GM12878 (cell line): ENCODE measurements around the gene MYO16. TPM values are rescaled to one million over a fixed set of nuclear protein-coding genes. Genes with fewer than 3 reads are reported as not detected.

Experiments used
- ATAC-seq: fragments of 200-7000 bp; cut with Tn5 transposase; 3 replicates; pipeline ENCODE4 v1.9.1; 2020; ENCODE audit warnings: mild to moderate bottlenecking, moderate library complexity
- BruUV-seq: library from RNA; stranded (reverse); fragments of 400-500 nt; replicated peaks from 2 replicates; lab custom pipeline; 2021; lab: Mats Ljungman, UMichigan
- CTCF ChIA-PET: fragments of 300-600 bp; sonication (Branson Sonifier 250); formaldehyde crosslinking; extraction: SDS; loops from one replicate; lab custom pipeline; 2021; ENCODE audit warnings: inconsistent platforms; lab: Yijun Ruan, JAX
- POLR2A ChIA-PET: fragments of 350-600 bp; formaldehyde crosslinking; extraction: SDS; loops from one replicate; lab custom pipeline; 2021; ENCODE audit warnings: inconsistent platforms; lab: Charles Lee
- RAD21 ChIA-PET: fragments of 300-600 bp; sonication (Branson Sonifier 250); formaldehyde crosslinking; loops from one replicate; lab custom pipeline; 2023; ENCODE audit warnings: antibody characterized with exemption; ENCODE audit not compliant: unreplicated experiment; lab: Charles Lee
- SMC1A ChIA-PET: fragments of 300-600 bp; sonication (Branson Sonifier 250); formaldehyde crosslinking; loops from one replicate; lab custom pipeline; 2023; ENCODE audit not compliant: unreplicated experiment, uncharacterized antibody; lab: Charles Lee
- DNase-seq: peaks from one replicate; pipeline ENCODE4 v3.0.0-alpha.2; 2011; ENCODE audit warnings: low read depth, low spot score
- FAIRE-seq: peaks from 3 replicates; lab custom pipeline; 2011; peaks lifted over from hg19 to GRCh38; lab: Jason Lieb, UNC
- H2AFZ ChIP-seq: 2 replicates; pipeline ENCODE4 v1.6.0; 2011; ENCODE audit warnings: low read depth, low read length, control low read depth; ENCODE audit not compliant: control insufficient read depth
- H3K27ac ChIP-seq: 2 replicates; pipeline ENCODE4 v1.5.1; 2011; ENCODE audit warnings: control low read depth; ENCODE audit not compliant: control insufficient read depth, insufficient read depth
- H3K27me3 ChIP-seq, 2 experiments: replicated peaks in 1 of 2; 2 replicates each; pipeline versions ENCODE4 v1.6.0 to v1.6.1; 2011; ENCODE audit warnings: low read length in 1 of 2; ENCODE audit not compliant: control insufficient read depth in 2 of 2, insufficient read depth in 2 of 2
- H3K36me3 ChIP-seq, 2 experiments: 2 replicates each; pipeline ENCODE4 v1.5.1; 2011; ENCODE audit warnings: low read length in 1 of 2; ENCODE audit not compliant: control insufficient read depth in 2 of 2, insufficient read depth in 2 of 2
- H3K4me1 ChIP-seq: 2 replicates; pipeline ENCODE4 v1.6.1; 2011; ENCODE audit warnings: mild to moderate bottlenecking, low read length, moderate library complexity, mixed read lengths; ENCODE audit not compliant: control insufficient read depth, insufficient read depth
- H3K4me2 ChIP-seq: 2 replicates; pipeline ENCODE4 v1.6.0; 2011; ENCODE audit warnings: control low read depth; ENCODE audit not compliant: control insufficient read depth, insufficient read depth
- H3K4me3 ChIP-seq: fragments of 200-600 bp; sonication (generic); 2 replicates; pipeline ENCODE4 v1.5.1; 2016
- H3K79me2 ChIP-seq: 2 replicates; pipeline ENCODE4 v1.6.0; 2011; ENCODE audit warnings: low read length; ENCODE audit not compliant: control insufficient read depth, insufficient read depth
- H3K9ac ChIP-seq: 2 replicates; pipeline ENCODE4 v1.8.0; 2011; ENCODE audit warnings: low read length, control low read depth, mixed read lengths; ENCODE audit not compliant: control insufficient read depth, insufficient read depth
- H3K9me3 ChIP-seq: replicated peaks from 3 replicates; pipeline ENCODE4 v1.5.1; 2011; ENCODE audit warnings: mild to moderate bottlenecking, low read length; ENCODE audit not compliant: control insufficient read depth, insufficient read depth
- H4K20me1 ChIP-seq: 2 replicates; pipeline ENCODE4 v1.6.0; 2011; ENCODE audit not compliant: control insufficient read depth, insufficient read depth
- ATF3 ChIP-seq: IDR thresholded peaks from 2 replicates; pipeline ENCODE4 v1.6.1; 2011; ENCODE audit warnings: low read depth, mild to moderate bottlenecking, low read length, moderate library complexity, borderline replicate concordance; ENCODE audit errors: extremely low read depth
- BCL11A ChIP-seq: IDR thresholded peaks from 2 replicates; pipeline ENCODE4 v1.6.1; 2011; ENCODE audit warnings: low read depth, low read length
- BCLAF1 ChIP-seq: fragments of 450-650 bp; IDR thresholded peaks from 2 replicates; pipeline ENCODE4 v1.6.1; 2017; ENCODE audit warnings: antibody characterized with exemption, mild to moderate bottlenecking, moderate library complexity
- BMI1 ChIP-seq: fragments of 450-650 bp; IDR thresholded peaks from 2 replicates; pipeline ENCODE4 v1.6.1; 2016; ENCODE audit warnings: mild to moderate bottlenecking, moderate library complexity, borderline replicate concordance
- CBFB ChIP-seq: IDR thresholded peaks from 2 replicates; pipeline ENCODE4 v1.6.1; 2016; ENCODE audit warnings: antibody characterized with exemption, low read depth
- E2F4 ChIP-seq: IDR thresholded peaks from 2 replicates; pipeline ENCODE4 v1.6.1; 2012; ENCODE audit warnings: low read depth, low read length, improper control_type of control experiment
- ESRRA ChIP-seq: IDR thresholded peaks from 2 replicates; pipeline ENCODE4 v1.6.1; 2012; ENCODE audit warnings: mild to moderate bottlenecking, low read length, improper control_type of control experiment
- GABPA ChIP-seq: IDR thresholded peaks from 2 replicates; pipeline ENCODE4 v1.6.1; 2014; ENCODE audit warnings: antibody characterized with exemption, low read depth, mild to moderate bottlenecking, inconsistent platforms
- MXI1 ChIP-seq: fragments of 150-350 bp; IDR thresholded peaks from 2 replicates; pipeline ENCODE4 v1.6.1; 2011; ENCODE audit warnings: low read depth, mild to moderate bottlenecking, inconsistent platforms, low read length, improper control_type of control experiment
- POLR2A ChIP-seq: IDR thresholded peaks from 2 replicates; pipeline ENCODE4 v1.6.1; 2011; ENCODE audit warnings: low read depth, mild to moderate bottlenecking, low read length
- RUNX3 ChIP-seq: IDR thresholded peaks from 2 replicates; pipeline ENCODE4 v1.6.1; 2012; ENCODE audit warnings: low read length, inconsistent platforms
- SMC3 ChIP-seq: IDR thresholded peaks from 2 replicates; pipeline ENCODE4 v1.6.1; 2011; ENCODE audit warnings: low read length, improper control_type of control experiment, borderline replicate concordance
- SP1 ChIP-seq: IDR thresholded peaks from one replicate; pipeline ENCODE4 v1.6.1; 2011; ENCODE audit warnings: low read depth, low read length
- SUPT20H ChIP-seq: IDR thresholded peaks from 2 replicates; pipeline ENCODE4 v1.6.1; 2011; ENCODE audit warnings: low read depth, mild to moderate bottlenecking, low read length, moderate library complexity, borderline replicate concordance; ENCODE audit not compliant: control insufficient read depth
- WGBS: methylation state at CpG from one replicate; pipeline ENCODE4 v1.1.6; 2016; ENCODE audit warnings: low lambda C conversion rate; ENCODE audit not compliant: insufficient replicate concordance, insufficient coverage; ENCODE audit errors: missing lambda C conversion rate; 5-methylcytosine and 5-hydroxymethylcytosine counted together
- in situ Hi-C: fragments of 300-500 bp; cut with MboI; formaldehyde crosslinking; loops from 9 replicates; pipeline ENCODE4 v1.14.3; 2018; ENCODE audit warnings: mixed read lengths
- intact Hi-C: fragments of 100-400 bp; cut with micrococcal nuclease; formaldehyde crosslinking; loops from one replicate; pipeline ENCODE4 v1.14.2; 2022; ENCODE audit not compliant: unreplicated experiment
- polyA plus RNA-seq, 11 experiments: library from polyadenylated mRNA; depleted of rRNA in 4 of 11; unstranded in 6 of 11; stranded (reverse) in 5 of 11; fragments of >200 nt; fragmentation: Nextera tagmentation in 4 of 11; fragmentation: Illumina TruSeq in 1 of 11; extraction: Ambion mirVana in 4 of 11; extraction: Trizol in 1 of 11; gene quantifications; 1 replicate in 1 of 11; 2 replicates in 10 of 11; pipeline versions ENCODE4 v1.2.1 to v1.2.3, GENCODE V29; 2011 to 2016; ENCODE audit warnings: inconsistent platforms in 2 of 11, missing spikeins in 2 of 11, low read depth in 1 of 11
- total RNA-seq, 4 experiments: library from RNA; depleted of rRNA in 3 of 4; stranded (reverse); fragments of >200 nt in 3 of 4; fragmentation: Illumina TruSeq in 1 of 4; extraction: Trizol in 1 of 4; gene quantifications; 2 replicates each; pipeline versions ENCODE4 v1.2.1 to v1.2.3, GENCODE V29; 2013 to 2021
- TF ChIP-seq, protein P1 (sequence below): fragments of 450-650 bp; IDR thresholded peaks from 2 replicates; pipeline ENCODE4 v1.6.1; 2017; ENCODE audit warnings: mild to moderate bottlenecking
- TF ChIP-seq, protein P2 (sequence below): IDR thresholded peaks from 2 replicates; pipeline ENCODE4 v1.6.1; 2011; ENCODE audit warnings: low read depth, low read length, improper control_type of control experiment, borderline replicate concordance

The MYO16 gene
- total and polyA plus RNA-seq, 10 of the 15 experiments (the other 5 are each of a cell fraction or from before 2014, with no cell fraction given) = under 0.01 to 1.7 (median 0.05) TPM; not detected in 4

DNA sequence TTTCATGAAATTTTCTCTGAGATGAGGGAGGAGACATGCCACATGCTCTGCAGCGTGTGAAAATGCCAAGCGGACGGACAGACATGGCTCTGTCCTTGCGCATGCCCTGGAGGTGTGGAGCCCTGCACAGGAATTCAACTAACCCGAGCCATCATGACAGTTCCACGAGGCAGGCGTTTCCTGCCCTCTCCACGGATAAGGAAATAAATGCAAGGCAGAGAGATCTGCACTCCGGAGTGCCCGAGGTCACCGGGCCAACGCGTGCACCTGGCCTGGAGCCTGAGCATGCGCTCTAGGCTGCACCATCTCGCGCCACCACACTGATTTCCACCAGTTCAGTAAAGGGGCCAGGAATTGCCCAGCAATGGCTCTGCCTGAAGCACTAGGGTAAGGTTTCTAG, 298.2 kb downstream of the MYO16 start (continued):
- TF ChIP-seq E2F4 = no peak
- TF ChIP-seq SMC3 = no peak
- TF ChIP-seq SUPT20H = no peak
- no peak for TF ChIP-seq GABPA
- no peak for TF ChIP-seq BMI1
- TF ChIP-seq ATF3 = no peak

DNA sequence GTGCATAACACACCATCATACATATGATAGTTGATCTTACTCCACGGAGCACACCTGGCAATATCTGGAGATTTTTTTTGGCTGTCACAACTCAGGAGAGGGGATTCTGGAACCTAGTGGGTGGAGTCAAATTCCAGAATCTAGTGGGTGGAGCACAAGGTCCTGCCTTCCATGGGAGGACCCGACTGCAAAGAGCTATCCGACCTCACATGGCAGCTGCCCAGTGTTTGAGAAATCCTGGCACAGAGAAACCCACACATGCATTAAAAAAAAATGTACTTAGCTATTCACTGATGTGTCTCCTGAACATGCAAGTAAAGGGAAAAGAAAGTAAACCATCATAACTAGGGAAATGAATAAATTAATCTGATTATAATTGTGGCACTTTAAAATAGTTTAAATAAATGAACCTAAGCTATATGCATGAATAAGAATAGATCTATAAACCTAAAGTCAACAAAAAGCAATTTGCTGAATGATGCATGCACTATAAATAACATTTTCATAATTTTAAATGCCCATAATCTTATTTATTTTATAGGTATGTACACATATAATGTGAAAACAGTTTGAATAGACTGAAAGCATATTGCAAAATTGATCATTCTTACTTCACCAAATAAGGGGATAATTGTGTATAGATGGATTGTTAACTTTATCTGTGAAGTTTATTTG, 300.3 kb downstream of the MYO16 start:
- SMC1A ChIA-PET = no interaction called here
- RAD21 ChIA-PET = no interaction called here
- Histone ChIP-seq H3K36me3 (no peaks in the 10 kb centered on the region), H3K4me2 (no peak overlapping the region), H3K4me1 (no peaks in the 10 kb centered on the region), H3K4me3 (no peak overlapping the region), H3K27me3 (no peaks in the 10 kb centered on the region), H2AFZ (no peak overlapping the region), H3K27ac (no peak overlapping the region), H3K9ac (no peak overlapping the region), H4K20me1 (no peaks in the 10 kb centered on the region), H3K9me3 (no peaks in the 10 kb centered on the region), H3K79me2 (no peaks in the 10 kb centered on the region)
- FAIRE-seq = no peak
- ATAC-seq = no peak
- WGBS = 20% methylated on average over 3 of the region's 3 CpGs
- CTCF ChIA-PET = interaction anchor here (2.8 kb wide), 1 partner anchor 14 kb away, joined by 10 read pairs; no protein-coding TSS in a partner anchor
- DNase-seq = no peak
- intact Hi-C loops = no loop called here
- BruUV-seq = no TSS peak
- in situ Hi-C loops = no loop called here
- POLR2A ChIA-PET = no interaction called here
- TF ChIP-seq BCLAF1 (no peak), RUNX3 (no peak), BCL11A (no peak), SP1 (no peak), MXI1 (no peak), CBFB (no peak), GABPA (no peak), ESRRA (no peak), POLR2A (no peak)
- TF ChIP-seq, protein P1, sequence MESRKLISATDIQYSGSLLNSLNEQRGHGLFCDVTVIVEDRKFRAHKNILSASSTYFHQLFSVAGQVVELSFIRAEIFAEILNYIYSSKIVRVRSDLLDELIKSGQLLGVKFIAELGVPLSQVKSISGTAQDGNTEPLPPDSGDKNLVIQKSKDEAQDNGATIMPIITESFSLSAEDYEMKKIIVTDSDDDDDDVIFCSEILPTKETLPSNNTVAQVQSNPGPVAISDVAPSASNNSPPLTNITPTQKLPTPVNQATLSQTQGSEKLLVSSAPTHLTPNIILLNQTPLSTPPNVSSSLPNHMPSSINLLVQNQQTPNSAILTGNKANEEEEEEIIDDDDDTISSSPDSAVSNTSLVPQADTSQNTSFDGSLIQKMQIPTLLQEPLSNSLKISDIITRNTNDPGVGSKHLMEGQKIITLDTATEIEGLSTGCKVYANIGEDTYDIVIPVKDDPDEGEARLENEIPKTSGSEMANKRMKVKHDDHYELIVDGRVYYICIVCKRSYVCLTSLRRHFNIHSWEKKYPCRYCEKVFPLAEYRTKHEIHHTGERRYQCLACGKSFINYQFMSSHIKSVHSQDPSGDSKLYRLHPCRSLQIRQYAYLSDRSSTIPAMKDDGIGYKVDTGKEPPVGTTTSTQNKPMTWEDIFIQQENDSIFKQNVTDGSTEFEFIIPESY = no peak
- TF ChIP-seq, protein P2, sequence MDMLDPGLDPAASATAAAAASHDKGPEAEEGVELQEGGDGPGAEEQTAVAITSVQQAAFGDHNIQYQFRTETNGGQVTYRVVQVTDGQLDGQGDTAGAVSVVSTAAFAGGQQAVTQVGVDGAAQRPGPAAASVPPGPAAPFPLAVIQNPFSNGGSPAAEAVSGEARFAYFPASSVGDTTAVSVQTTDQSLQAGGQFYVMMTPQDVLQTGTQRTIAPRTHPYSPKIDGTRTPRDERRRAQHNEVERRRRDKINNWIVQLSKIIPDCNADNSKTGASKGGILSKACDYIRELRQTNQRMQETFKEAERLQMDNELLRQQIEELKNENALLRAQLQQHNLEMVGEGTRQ = no peak
